Astrocyte (in vitro differentiated cells and primary cell): ENCODE data around the gene LRRC7. TPM values are rescaled to one million over a fixed set of nuclear protein-coding genes. Genes with fewer than 3 reads are reported as not detected.

ENCODE experiments used
- DNase-seq: peaks from one replicate; pipeline ENCODE4 v3.0.0-alpha.2; 2010; ENCODE audit warnings: low read depth
- FAIRE-seq: peaks from 2 replicates; lab custom pipeline; 2011; peaks lifted over from hg19 to GRCh38; lab: Jason Lieb, UNC
- H2AFZ ChIP-seq: 2 replicates; pipeline ENCODE4 v1.6.0; 2012; ENCODE audit warnings: low read depth, low read length, inconsistent platforms
- H3K27ac ChIP-seq: 2 replicates; pipeline ENCODE4 v1.5.1; 2011; ENCODE audit warnings: low read depth, low read length, inconsistent platforms
- H3K27me3 ChIP-seq: 2 replicates; pipeline ENCODE4 v1.6.0; 2011; ENCODE audit warnings: low read length, inconsistent platforms; ENCODE audit not compliant: insufficient read depth
- H3K36me3 ChIP-seq: 2 replicates; pipeline ENCODE4 v1.5.1; 2011; ENCODE audit warnings: low read length, inconsistent platforms; ENCODE audit not compliant: insufficient read depth
- H3K4me1 ChIP-seq: 2 replicates; pipeline ENCODE4 v1.5.1; 2011; ENCODE audit warnings: low read length, inconsistent platforms; ENCODE audit not compliant: insufficient read depth
- H3K4me2 ChIP-seq: 2 replicates; pipeline ENCODE4 v1.6.0; 2012; ENCODE audit warnings: low read length, inconsistent platforms
- H3K4me3 ChIP-seq: 2 replicates; pipeline ENCODE4 v1.5.1; 2011; ENCODE audit warnings: low read depth, mild to moderate bottlenecking, low read length, inconsistent platforms; ENCODE audit not compliant: insufficient read depth
- H3K79me2 ChIP-seq: 2 replicates; pipeline ENCODE4 v1.6.0; 2012; ENCODE audit warnings: mild to moderate bottlenecking, low read length, inconsistent platforms; ENCODE audit not compliant: insufficient read depth
- H3K9ac ChIP-seq: 2 replicates; pipeline ENCODE4 v1.6.0; 2012; ENCODE audit warnings: mild to moderate bottlenecking, low read length, inconsistent platforms
- H3K9me3 ChIP-seq: 2 replicates; pipeline ENCODE4 v1.5.1; 2012; ENCODE audit warnings: low read depth, mild to moderate bottlenecking, low read length, inconsistent platforms; ENCODE audit not compliant: insufficient read depth
- H4K20me1 ChIP-seq: 2 replicates; pipeline ENCODE4 v1.6.0; 2012; ENCODE audit warnings: low read length, inconsistent platforms; ENCODE audit not compliant: insufficient read depth
- H3K27ac Mint-ChIP-seq: one replicate; pipeline ENCODE4 v1.8.0; 2021; ENCODE audit warnings: mild to moderate bottlenecking, mixed read lengths; ENCODE audit not compliant: unreplicated experiment
- H3K27me3 Mint-ChIP-seq: one replicate; pipeline ENCODE4 v1.8.0; 2021; ENCODE audit warnings: low read depth, mixed read lengths; ENCODE audit not compliant: unreplicated experiment
- H3K36me3 Mint-ChIP-seq: one replicate; pipeline ENCODE4 v1.8.0; 2021; ENCODE audit warnings: low read depth, mixed read lengths; ENCODE audit not compliant: unreplicated experiment
- H3K4me1 Mint-ChIP-seq: one replicate; pipeline ENCODE4 v1.8.0; 2021; ENCODE audit warnings: low read depth, mixed read lengths; ENCODE audit not compliant: unreplicated experiment
- H3K4me3 Mint-ChIP-seq: one replicate; pipeline ENCODE4 v1.8.0; 2021; ENCODE audit warnings: mild to moderate bottlenecking, moderate library complexity, mixed read lengths; ENCODE audit not compliant: unreplicated experiment
- H3K9me3 Mint-ChIP-seq: one replicate; pipeline ENCODE4 v1.8.0; 2021; ENCODE audit warnings: mild to moderate bottlenecking, mixed read lengths; ENCODE audit not compliant: unreplicated experiment
- EZH2 ChIP-seq: IDR thresholded peaks from 2 replicates; pipeline ENCODE4 v1.6.1; 2012; ENCODE audit warnings: mild to moderate bottlenecking, low read length, inconsistent platforms; ENCODE audit not compliant: insufficient read depth
- total RNA-seq: library from RNA; stranded (reverse); gene quantifications from 2 replicates; pipeline ENCODE4 v1.2.1, GENCODE V29; 2021
- TF ChIP-seq, protein P1 (sequence below): IDR thresholded peaks from 2 replicates; pipeline ENCODE4 v1.5.1; 2011; ENCODE audit warnings: low read depth, mild to moderate bottlenecking, inconsistent platforms, low read length, moderate library complexity; ENCODE audit not compliant: insufficient read depth

LRRC7 gene
- total RNA-seq, 1 donor from 2014 or later, result 0.27 TPM

DNA sequence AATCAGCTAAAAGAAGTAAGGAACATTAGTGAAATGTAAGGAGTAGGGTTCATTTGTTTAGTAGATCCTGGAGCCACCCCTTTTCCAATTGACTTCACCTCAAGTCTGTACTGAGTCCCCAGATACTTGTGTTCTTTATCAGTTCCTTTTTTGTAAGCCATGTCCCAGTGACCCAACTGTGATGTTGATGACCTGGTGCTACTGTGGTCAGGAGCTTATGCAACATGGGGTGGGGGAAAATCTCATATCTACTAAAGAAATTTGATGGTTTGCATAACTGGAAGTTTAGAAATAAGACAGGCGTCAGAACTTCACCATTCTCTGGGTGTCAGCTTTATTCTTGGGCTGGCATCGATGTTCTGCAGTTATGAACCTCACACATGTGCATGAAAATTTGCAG, 120.5 kb downstream of the LRRC7 start:
- H3K9ac ChIP-seq, result no peak overlapping the region

GRCh38 chr1:69691179-69691578, 123.5 kb downstream of the LRRC7 start:
- Histone ChIP-seq H3K36me3 (no peaks in the 10 kb centered on the region), H3K27me3 (no peaks in the 10 kb centered on the region), H3K27ac (no peak overlapping the region), H3K9me3 (no peaks in the 10 kb centered on the region), H3K79me2 (no peaks in the 10 kb centered on the region), H2AFZ (no peak overlapping the region), H4K20me1 (no peaks in the 10 kb centered on the region), H3K4me1 (no peaks in the 10 kb centered on the region), H3K9ac (no peak overlapping the region), H3K4me2 (no peak overlapping the region), H3K4me3 (no peak overlapping the region)
- no peak for FAIRE-seq
- TF ChIP-seq, protein P1, sequence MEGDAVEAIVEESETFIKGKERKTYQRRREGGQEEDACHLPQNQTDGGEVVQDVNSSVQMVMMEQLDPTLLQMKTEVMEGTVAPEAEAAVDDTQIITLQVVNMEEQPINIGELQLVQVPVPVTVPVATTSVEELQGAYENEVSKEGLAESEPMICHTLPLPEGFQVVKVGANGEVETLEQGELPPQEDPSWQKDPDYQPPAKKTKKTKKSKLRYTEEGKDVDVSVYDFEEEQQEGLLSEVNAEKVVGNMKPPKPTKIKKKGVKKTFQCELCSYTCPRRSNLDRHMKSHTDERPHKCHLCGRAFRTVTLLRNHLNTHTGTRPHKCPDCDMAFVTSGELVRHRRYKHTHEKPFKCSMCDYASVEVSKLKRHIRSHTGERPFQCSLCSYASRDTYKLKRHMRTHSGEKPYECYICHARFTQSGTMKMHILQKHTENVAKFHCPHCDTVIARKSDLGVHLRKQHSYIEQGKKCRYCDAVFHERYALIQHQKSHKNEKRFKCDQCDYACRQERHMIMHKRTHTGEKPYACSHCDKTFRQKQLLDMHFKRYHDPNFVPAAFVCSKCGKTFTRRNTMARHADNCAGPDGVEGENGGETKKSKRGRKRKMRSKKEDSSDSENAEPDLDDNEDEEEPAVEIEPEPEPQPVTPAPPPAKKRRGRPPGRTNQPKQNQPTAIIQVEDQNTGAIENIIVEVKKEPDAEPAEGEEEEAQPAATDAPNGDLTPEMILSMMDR, result no peak
- no peak for TF ChIP-seq EZH2
- Mint-ChIP-seq H3K36me3 (no peaks in the 10 kb centered on the region), H3K27me3 (no peaks in the 10 kb centered on the region), H3K9me3 (no peaks in the 10 kb centered on the region), H3K4me3 (no peak overlapping the region), H3K27ac (no peak overlapping the region), H3K4me1 (peaks cover 15% of the 10 kb centered on the region)
- DNase-seq, result no peak

More for the DNA sequence above, 120.5 kb downstream of the LRRC7 start:
- H3K4me1 ChIP-seq, result no peaks in the 10 kb centered on the region
- H3K79me2 ChIP-seq, result no peaks in the 10 kb centered on the region
- no peaks in the 10 kb centered on the region for H4K20me1 ChIP-seq
- Mint-ChIP-seq H3K4me1 (peaks cover 7% of the 10 kb centered on the region), H3K27me3 (no peaks in the 10 kb centered on the region), H3K4me3 (no peak overlapping the region), H3K36me3 (no peaks in the 10 kb centered on the region), H3K27ac (no peak overlapping the region), H3K9me3 (no peaks in the 10 kb centered on the region)
- no peak overlapping the region for H3K4me3 ChIP-seq
- no peak overlapping the region for H3K27ac ChIP-seq
- no peaks in the 10 kb centered on the region for H3K36me3 ChIP-seq
- H3K27me3 ChIP-seq, result no peaks in the 10 kb centered on the region
- no peak for TF ChIP-seq EZH2
- TF ChIP-seq, protein P1, result no peak
- H3K4me2 ChIP-seq, result no peak overlapping the region
- no peak for FAIRE-seq
- no peak for DNase-seq
- no peak overlapping the region for H2AFZ ChIP-seq
- H3K9me3 ChIP-seq, result no peaks in the 10 kb centered on the region

DNA sequence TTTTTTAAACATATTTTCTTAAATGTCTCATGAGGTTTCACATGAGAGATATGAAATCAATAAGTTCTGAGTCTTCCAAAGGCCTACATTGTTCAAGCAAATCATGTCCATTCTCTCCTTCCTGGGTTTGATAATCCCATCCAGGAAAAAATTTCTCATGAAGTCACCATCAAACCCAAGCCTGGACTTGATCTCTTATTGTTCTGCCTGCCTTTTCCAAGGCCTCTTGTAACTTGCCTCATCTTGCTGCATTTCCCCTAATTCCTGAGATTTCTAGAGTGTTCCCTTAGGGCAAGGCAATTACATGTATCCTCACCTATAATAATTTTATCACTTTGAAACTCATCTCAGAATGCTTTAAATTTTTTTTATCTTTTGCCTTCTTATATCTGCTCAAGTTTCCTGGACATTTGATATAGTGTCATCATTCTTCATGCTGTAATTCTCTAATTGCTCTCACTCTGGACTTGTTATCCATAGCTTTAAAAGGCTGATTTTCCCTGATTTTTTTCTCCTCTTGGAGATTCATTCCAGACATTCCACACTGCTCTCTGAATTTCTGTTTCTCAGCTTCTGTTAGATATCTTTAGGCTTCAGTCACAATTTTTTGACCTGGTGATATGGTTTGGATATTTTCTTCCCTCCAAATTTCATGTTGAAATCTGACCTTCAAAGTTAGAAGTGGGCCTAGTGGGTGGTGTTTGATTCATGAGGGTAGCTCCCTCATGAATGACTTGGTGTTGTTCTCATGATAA, 126.4 kb downstream of the LRRC7 start:
- Histone ChIP-seq H3K4me2 (no peak overlapping the region), H3K27me3 (no peaks in the 10 kb centered on the region), H2AFZ (no peak overlapping the region), H3K4me1 (no peaks in the 10 kb centered on the region), H3K27ac (no peak overlapping the region), H3K9me3 (no peaks in the 10 kb centered on the region), H3K9ac (no peak overlapping the region), H3K4me3 (no peak overlapping the region), H4K20me1 (no peaks in the 10 kb centered on the region), H3K79me2 (no peaks in the 10 kb centered on the region), H3K36me3 (no peaks in the 10 kb centered on the region)
- no peak for FAIRE-seq
- TF ChIP-seq EZH2, result no peak
- TF ChIP-seq, protein P1, result no peak
- no peaks in the 10 kb centered on the region for H3K36me3 Mint-ChIP-seq
- H3K9me3 Mint-ChIP-seq, result peaks cover 3% of the 10 kb centered on the region
- H3K27me3 Mint-ChIP-seq, result no peaks in the 10 kb centered on the region
- no peak overlapping the region for H3K4me3 Mint-ChIP-seq
- no peak for DNase-seq
- H3K4me1 Mint-ChIP-seq, result peaks cover 15% of the 10 kb centered on the region
- peak overlapping the region; percentile 82 for H3K27ac Mint-ChIP-seq
